HepG2 (cell line): Measurements from ENCODE around the gene PRDX2. TPM values are rescaled to one million over a fixed set of nuclear protein-coding genes. Genes with fewer than 3 reads are reported as not detected.

ENCODE experiments used
- ATAC-seq: fragments of 200-7000 bp; cut with Tn5 transposase; 3 replicates; pipeline ENCODE4 v1.9.1; 2020; ENCODE audit warnings: mild to moderate bottlenecking, moderate library complexity
- BruUV-seq: library from RNA; stranded (reverse); fragments of 400-500 nt; replicated peaks from 2 replicates; lab custom pipeline; 2021; lab: Mats Ljungman, UMichigan
- CTCF ChIA-PET: fragments of 300-600 bp; formaldehyde crosslinking; extraction: SDS; loops from one replicate; lab custom pipeline; 2021; ENCODE audit warnings: low total read pairs, inconsistent platforms, low intra/inter-chr PET ratio; lab: Yijun Ruan, JAX
- POLR2A ChIA-PET: fragments of 350-600 bp; sonication (Branson Sonifier 250); formaldehyde crosslinking; loops from one replicate; lab custom pipeline; 2020; ENCODE audit warnings: antibody characterized with exemption, inconsistent platforms; lab: Yijun Ruan, JAX
- DNase-seq: peaks from one replicate; pipeline ENCODE4 v3.0.0-alpha.2; 2015; ENCODE audit warnings: low spot score
- FAIRE-seq: peaks from 3 replicates; lab custom pipeline; 2011; peaks lifted over from hg19 to GRCh38; lab: Jason Lieb, UNC
- H2AFZ ChIP-seq: one replicate; pipeline ENCODE4 v1.6.1; 2011; ENCODE audit warnings: low read length, inconsistent platforms
- H3K27ac ChIP-seq: fragments of 300-600 bp; 3 replicates; pipeline ENCODE4 v1.8.0; 2011; ENCODE audit warnings: mixed run types, mild to moderate bottlenecking, mixed read lengths, low read length, inconsistent platforms; ENCODE audit not compliant: insufficient read depth; ENCODE audit errors: extremely low read length
- H3K27me3 ChIP-seq, 2 experiments: fragments of 200-600 bp in 1 of 2; 2 replicates in 1 of 2; 3 replicates in 1 of 2; pipeline versions ENCODE4 v1.6.0 to v1.8.0; 2011; ENCODE audit warnings: low read length in 2 of 2, mild to moderate bottlenecking in 2 of 2, moderate library complexity in 2 of 2, inconsistent platforms in 1 of 2; ENCODE audit not compliant: insufficient read depth in 2 of 2, control insufficient read depth in 1 of 2
- H3K36me3 ChIP-seq, 2 experiments: fragments of 200-600 bp in 1 of 2; replicated peaks in 1 of 2; 2 replicates in 1 of 2; 3 replicates in 1 of 2; pipeline versions ENCODE4 v1.5.1 to v1.8.0; 2011; ENCODE audit warnings: low read length in 2 of 2, inconsistent platforms in 1 of 2; ENCODE audit not compliant: insufficient read depth in 2 of 2, control insufficient read depth in 1 of 2
- H3K4me1 ChIP-seq: 2 replicates; pipeline ENCODE4 v1.5.1; 2012; ENCODE audit warnings: low read length, inconsistent platforms; ENCODE audit not compliant: insufficient read depth
- H3K4me2 ChIP-seq: 2 replicates; pipeline ENCODE4 v1.6.0; 2011; ENCODE audit warnings: low read depth, low read length, inconsistent platforms
- H3K4me3 ChIP-seq, 3 experiments: fragments of 200-600 bp in 1 of 3; sonication (generic), shearing (Covaris generic) in 1 of 3; replicated peaks in 1 of 3; 2 replicates each; pipeline ENCODE4 v1.5.1; 2011 to 2016; ENCODE audit warnings: low read length in 3 of 3, inconsistent platforms in 2 of 3, low read depth in 2 of 3, mild to moderate bottlenecking in 2 of 3, control low read depth in 1 of 3, mixed read lengths in 1 of 3; ENCODE audit not compliant: insufficient read depth in 1 of 3
- H3K79me2 ChIP-seq: one replicate; pipeline ENCODE4 v1.6.1; 2011; ENCODE audit warnings: low read length, inconsistent platforms; ENCODE audit not compliant: insufficient read depth
- H3K9ac ChIP-seq: 2 replicates; pipeline ENCODE4 v1.6.0; 2011; ENCODE audit warnings: mild to moderate bottlenecking, low read depth, low read length, inconsistent platforms; ENCODE audit not compliant: insufficient read depth
- H3K9me3 ChIP-seq: 2 replicates; pipeline ENCODE4 v1.5.1; 2012; ENCODE audit warnings: mild to moderate bottlenecking, low read length
- H4K20me1 ChIP-seq: 2 replicates; pipeline ENCODE4 v1.6.0; 2011; ENCODE audit warnings: inconsistent platforms, mild to moderate bottlenecking, low read length, moderate library complexity; ENCODE audit not compliant: insufficient read depth
- HMGA1 ChIP-seq: sonication (generic); formaldehyde crosslinking; conservative IDR thresholded peaks from 2 replicates; pipeline ENCODE4 v1.4.0; 2020; ENCODE audit warnings: missing genetic modification reagents
- KMT2A ChIP-seq: sonication (generic); formaldehyde crosslinking; IDR thresholded peaks from 2 replicates; pipeline ENCODE4 v1.4.0; 2020; ENCODE audit warnings: missing genetic modification reagents
- PRMT3 ChIP-seq: sonication (generic); formaldehyde crosslinking; IDR thresholded peaks from 2 replicates; pipeline ENCODE4 v1.8.1; 2022; ENCODE audit warnings: low read depth, mild to moderate bottlenecking, moderate library complexity, missing genetic modification reagents, borderline replicate concordance
- RBM39 ChIP-seq: fragments of 200-400 bp; formaldehyde crosslinking; IDR thresholded peaks from one replicate; pipeline ENCODE4 v1.6.1; 2018; ENCODE audit warnings: antibody characterized with exemption, mild to moderate bottlenecking, low read depth, low read length; ENCODE audit not compliant: poor library complexity, severe bottlenecking
- SCMH1 ChIP-seq: sonication (generic); formaldehyde crosslinking; IDR thresholded peaks from 2 replicates; pipeline ENCODE4 v1.9.0; 2021; ENCODE audit warnings: missing genetic modification reagents, mild to moderate bottlenecking, borderline replicate concordance
- SMAD3 ChIP-seq: sonication (generic); formaldehyde crosslinking; IDR thresholded peaks from 2 replicates; pipeline ENCODE4 v1.4.0; 2020; ENCODE audit warnings: missing genetic modification reagents
- TBP ChIP-seq: sonication (generic); formaldehyde crosslinking; IDR thresholded peaks from 2 replicates; pipeline ENCODE4 v1.5.0; 2020; ENCODE audit warnings: missing genetic modification reagents
- ZNF292 ChIP-seq: sonication (generic); formaldehyde crosslinking; IDR thresholded peaks from 2 replicates; pipeline ENCODE4 v1.8.1; 2022; ENCODE audit warnings: mild to moderate bottlenecking, low read depth, missing genetic modification reagents, borderline replicate concordance
- ZNF343 ChIP-seq: sonication (generic); formaldehyde crosslinking; IDR thresholded peaks from 2 replicates; pipeline ENCODE4 v1.4.0; 2020; ENCODE audit warnings: mild to moderate bottlenecking, missing genetic modification reagents
- ZNF501 ChIP-seq: sonication (generic); formaldehyde crosslinking; IDR thresholded peaks from 2 replicates; pipeline ENCODE4 v1.5.1; 2020; ENCODE audit warnings: mild to moderate bottlenecking, moderate library complexity, missing genetic modification reagents
- ZNF564 ChIP-seq: sonication (generic); formaldehyde crosslinking; IDR thresholded peaks from 2 replicates; pipeline ENCODE4 v1.8.1; 2023; ENCODE audit warnings: mild to moderate bottlenecking, missing genetic modification reagents
- ZNF672 ChIP-seq: sonication (generic); formaldehyde crosslinking; IDR thresholded peaks from 2 replicates; pipeline ENCODE4 v1.8.1; 2022; ENCODE audit warnings: missing genetic modification reagents
- ZNF703 ChIP-seq: sonication (generic); formaldehyde crosslinking; IDR thresholded peaks from 2 replicates; pipeline ENCODE4 v1.5.1; 2020; ENCODE audit warnings: missing genetic modification reagents, mild to moderate bottlenecking, moderate library complexity, borderline replicate concordance
- WGBS: methylation state at CpG from one replicate; pipeline ENCODE4 v1.1.6; 2017; ENCODE audit warnings: low lambda C conversion rate; 5-methylcytosine and 5-hydroxymethylcytosine counted together
- in situ Hi-C: cut with HindIII; loops from 2 replicates; pipeline ENCODE4 v1.10.0; 2017; ENCODE audit warnings: low pct_unique_long_range_greater_than_20kb; ENCODE audit not compliant: extremely low pct_ligation_motif_present
- intact Hi-C: fragments of 100-400 bp; cut with micrococcal nuclease; formaldehyde crosslinking; loops from one replicate; pipeline ENCODE4 v1.10.0; 2022; ENCODE audit not compliant: unreplicated experiment
- polyA plus RNA-seq, 8 experiments: library from polyadenylated mRNA; depleted of rRNA in 3 of 8; stranded (reverse) in 7 of 8; unstranded in 1 of 8; fragments of >200 nt; fragmentation: Illumina TruSeq in 4 of 8; extraction: Trizol in 4 of 8; gene quantifications; 2 replicates each; pipeline versions ENCODE4 v1.2.1 to v1.2.3, GENCODE V29; 2011 to 2016; ENCODE audit warnings: low read depth in 4 of 8, missing spikeins in 1 of 8, mixed read lengths in 1 of 8; ENCODE audit not compliant: insufficient read depth in 1 of 8
- total RNA-seq, 5 experiments: library from RNA; depleted of rRNA; stranded (reverse); fragments of >200 nt; fragmentation: Illumina TruSeq; extraction: Trizol; gene quantifications; 2 replicates each; pipeline ENCODE4 v1.2.3, GENCODE V29; 2016; ENCODE audit warnings: low read depth in 1 of 5
- TF ChIP-seq, protein P1 (sequence below): sonication (generic); formaldehyde crosslinking; IDR thresholded peaks from 2 replicates; pipeline ENCODE4 v1.8.0; 2022; ENCODE audit warnings: mild to moderate bottlenecking, missing genetic modification reagents, moderate library complexity

PRDX2 gene
- total and polyA plus RNA-seq, 2 of the 13 experiments (the other 11 are each of a cell fraction or from before 2014, with no cell fraction given), result 218 to 381 TPM

DNA sequence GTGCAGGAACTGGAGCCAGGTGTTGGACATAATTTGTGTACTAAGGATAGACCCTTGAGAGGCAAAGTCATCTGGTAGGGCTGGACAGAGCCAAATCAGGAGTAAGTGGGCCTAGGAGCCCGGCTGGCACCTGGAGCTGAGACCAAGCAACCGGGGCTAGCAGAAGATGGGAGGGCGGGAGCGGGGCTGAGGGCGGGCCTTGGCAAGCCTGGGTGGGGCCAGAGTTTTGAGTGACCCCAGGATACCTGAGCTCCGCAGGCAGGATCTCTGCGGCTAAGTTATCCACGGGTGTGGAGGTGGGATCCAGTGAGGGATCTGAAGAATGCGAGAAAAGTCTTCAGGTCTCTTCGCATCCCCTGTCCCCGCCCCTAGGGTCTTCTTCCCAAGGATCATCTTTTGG, 34.5 kb downstream of the PRDX2 start:
- H3K4me3 ChIP-seq, result no peak overlapping the region
- no peak for TF ChIP-seq HMGA1 (CRISPR knock-in tag)
- TF ChIP-seq ZNF343, result no peak
- TF ChIP-seq RBM39, result no peak
- no peak for TF ChIP-seq ZNF672 (CRISPR knock-in tag)
- TF ChIP-seq SMAD3 (CRISPR knock-in tag), result no peak
- TF ChIP-seq TBP (CRISPR knock-in tag), result no peak
- TF ChIP-seq ZNF501 (CRISPR knock-in tag), result no peak
- TF ChIP-seq KMT2A (CRISPR knock-in tag), result no peak
- TF ChIP-seq PRMT3 (CRISPR knock-in tag), result no peak
- TF ChIP-seq ZNF703 (CRISPR knock-in tag), result no peak
- no peak for TF ChIP-seq SCMH1 (CRISPR knock-in tag)
- TF ChIP-seq ZNF564, result no peak
- TF ChIP-seq, protein P1, sequence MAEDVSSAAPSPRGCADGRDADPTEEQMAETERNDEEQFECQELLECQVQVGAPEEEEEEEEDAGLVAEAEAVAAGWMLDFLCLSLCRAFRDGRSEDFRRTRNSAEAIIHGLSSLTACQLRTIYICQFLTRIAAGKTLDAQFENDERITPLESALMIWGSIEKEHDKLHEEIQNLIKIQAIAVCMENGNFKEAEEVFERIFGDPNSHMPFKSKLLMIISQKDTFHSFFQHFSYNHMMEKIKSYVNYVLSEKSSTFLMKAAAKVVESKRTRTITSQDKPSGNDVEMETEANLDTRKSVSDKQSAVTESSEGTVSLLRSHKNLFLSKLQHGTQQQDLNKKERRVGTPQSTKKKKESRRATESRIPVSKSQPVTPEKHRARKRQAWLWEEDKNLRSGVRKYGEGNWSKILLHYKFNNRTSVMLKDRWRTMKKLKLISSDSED (CRISPR knock-in tag), result no peak
- no peak for TF ChIP-seq ZNF292 (CRISPR knock-in tag)
- TF ChIP-seq, all 625 proteins: peak for 0
- FAIRE-seq (no peak), DNase-seq (no peak), ATAC-seq (no peak)
- H3K9ac ChIP-seq, result no peak overlapping the region
- ChIA-PET POLR2A (interaction anchor here (1.5 to 2.4 kb wide), 2 partner anchors 8 to 25 kb away, joined by 13 to 31 read pairs; partner anchors contain the start of genes HOOK2 and JUNB), CTCF (no interaction called here)
- no peak overlapping the region for H3K27ac ChIP-seq
- H2AFZ ChIP-seq, result no peak overlapping the region
- H4K20me1 ChIP-seq, result no peaks in the 10 kb centered on the region
- H3K27me3 ChIP-seq, result no peaks in the 10 kb centered on the region
- in situ Hi-C loops, result loop anchor here (5.0 kb wide), 1 partner anchor 35 kb away; the partner anchor contains the start of genes PRDX2 and THSD8
- no peak overlapping the region for H3K4me2 ChIP-seq
- no TSS peak for BruUV-seq
- WGBS, result 97% methylated on average over 11 of the region's 11 CpGs
- 0 out of 2 replicates have a peak, but pooled peaks cover 4% of the 10 kb centered on the region for H3K4me1 ChIP-seq
- H3K9me3 ChIP-seq, result no peaks in the 10 kb centered on the region
- H3K36me3 ChIP-seq, result 0 out of 5 replicates have a peak, but pooled peaks cover 0 to 1% of the 10 kb centered on the region in 2 experiments
- intact Hi-C loops, result loop anchor here (2.0 kb wide), 1 partner anchor 82 kb away; no protein-coding TSS in a partner anchor
- H3K79me2 ChIP-seq, result no peaks in the 10 kb centered on the region
